GM12891 (cell line): Measurements from ENCODE around the gene DNAJC15.

Experiments used
- POLR2A ChIP-seq: IDR thresholded peaks from 2 replicates; pipeline ENCODE4 v1.6.1; 2011; ENCODE audit warnings: low read depth, low read length, control low read depth
- POLR2AphosphoS5 ChIP-seq: IDR thresholded peaks from 2 replicates; pipeline ENCODE4 v1.6.1; 2011; ENCODE audit warnings: low read depth, low read length, control low read depth
- POU2F2 ChIP-seq: IDR thresholded peaks from 2 replicates; pipeline ENCODE4 v1.6.1; 2011; ENCODE audit warnings: low read depth, mild to moderate bottlenecking, control low read depth, low read length, moderate library complexity
- SPI1 ChIP-seq: IDR thresholded peaks from 2 replicates; pipeline ENCODE4 v1.6.1; 2011; ENCODE audit warnings: low read depth, low read length, control low read depth
- TAF1 ChIP-seq: IDR thresholded peaks from 2 replicates; pipeline ENCODE4 v1.6.1; 2011; ENCODE audit warnings: low read depth, low read length, control low read depth

- TF ChIP-seq POLR2A: no peak
- TF ChIP-seq TAF1: no peak
- TF ChIP-seq POU2F2: no peak
- TF ChIP-seq POLR2AphosphoS5: no peak
- TF ChIP-seq SPI1: no peak
Observed at GRCh38 chr13:43061496-43062280, 38.3 kb downstream of the DNAJC15 start.
